Prostate gland (tissue), 2 donors: ENCODE data around the gene SLC37A1. TPM values are rescaled to one million over a fixed set of nuclear protein-coding genes. Genes with fewer than 3 reads are reported as not detected.

ENCODE experiments used
- DNase-seq: peaks from one replicate; pipeline ENCODE4 v3.0.0-alpha.2; 2019; ENCODE audit warnings: low spot score
- H3K27ac ChIP-seq, 2 donors: fragments of 200-600 bp; sonication (generic); 2 replicates each; pipeline ENCODE4 v1.5.1; 2017 to 2019
- H3K27me3 ChIP-seq: fragments of 200-600 bp; sonication (generic); replicated peaks from 2 replicates; pipeline ENCODE4 v1.5.1; 2019; ENCODE audit not compliant: insufficient read depth
- H3K36me3 ChIP-seq, 2 donors: fragments of 200-600 bp; sonication (generic); 1 replicate in 1 of 2; 2 replicates in 1 of 2; pipeline versions ENCODE4 v1.5.1 to v1.8.1; 2017 to 2019
- H3K4me1 ChIP-seq: fragments of 200-600 bp; sonication (generic); replicated peaks from 2 replicates; pipeline ENCODE4 v1.5.1; 2019
- H3K4me3 ChIP-seq, 2 donors: fragments of 200-600 bp; sonication (generic); 2 replicates each; pipeline ENCODE4 v1.5.1; 2017 to 2019
- H3K9me3 ChIP-seq: fragments of 200-600 bp; sonication (generic); 2 replicates; pipeline ENCODE4 v1.5.1; 2017
- CTCF ChIP-seq, 4 experiments: fragments of 200-600 bp in 2 of 4; fragments of 450-650 bp in 2 of 4; sonication (generic) in 2 of 4; IDR thresholded peaks; 1 replicate in 3 of 4; 2 replicates in 1 of 4; pipeline ENCODE4 v1.5.1; 2016 to 2019; ENCODE audit warnings: antibody characterized with exemption in 4 of 4, mild to moderate bottlenecking in 2 of 4, moderate library complexity in 2 of 4
- POLR2A ChIP-seq: fragments of 450-650 bp; IDR thresholded peaks from one replicate; pipeline ENCODE4 v1.6.1; 2016; ENCODE audit warnings: antibody characterized with exemption, mild to moderate bottlenecking
- POLR2AphosphoS5 ChIP-seq: sonication (generic); formaldehyde crosslinking; IDR thresholded peaks from one replicate; pipeline ENCODE4 v1.6.1; 2017; ENCODE audit warnings: antibody characterized with exemption
- WGBS: methylation state at CpG from one replicate; pipeline ENCODE4 v1.1.5; 2018; 5-methylcytosine and 5-hydroxymethylcytosine counted together
- intact Hi-C: fragments of 100-400 bp; cut with DNase I; formaldehyde crosslinking; loops from one replicate; pipeline ENCODE4 v1.14.2; 2022
- total RNA-seq, 2 donors: library from RNA; depleted of rRNA; stranded (reverse); fragments of >200 nt; gene quantifications; one replicate each; pipeline ENCODE4 v1.1.0, GENCODE V29; 2016

SLC37A1 gene
- total RNA-seq, 2 donors from 2014 or later = 44.2 to 49.6 TPM

DNA sequence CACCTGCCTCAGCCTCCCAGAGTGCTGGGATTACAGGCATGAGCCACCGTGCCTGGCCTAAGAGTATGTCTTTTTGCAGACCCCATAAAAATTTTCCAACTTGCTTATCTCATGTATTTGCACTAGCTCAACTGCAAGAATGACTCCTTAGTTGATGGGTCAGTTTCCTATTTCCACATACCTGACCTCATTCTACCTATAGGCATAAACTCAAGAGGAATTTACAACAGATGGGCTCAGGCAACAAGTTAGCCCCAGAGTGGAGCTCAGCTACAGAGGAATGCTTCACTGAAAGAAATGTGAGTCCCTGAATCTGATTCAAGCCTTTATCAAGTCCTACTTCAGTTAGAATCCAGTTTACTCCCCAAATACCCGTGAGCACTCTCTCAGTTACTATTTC lies 5.3 kb upstream of the SLC37A1 start:
- TF ChIP-seq CTCF (IDR thresholded peaks at IDR 0.05) = no peak
- TF ChIP-seq POLR2AphosphoS5 = no peak
- no peak for TF ChIP-seq POLR2A
- no peaks in the 10 kb centered on the region for H3K9me3 ChIP-seq
- WGBS = 78% methylated on average over 2 of the region's 2 CpGs
- H3K4me1 ChIP-seq = no peaks in the 10 kb centered on the region
- DNase-seq = no peak
- no peak overlapping the region for H3K4me3 ChIP-seq
- no peak overlapping the region for H3K27ac ChIP-seq
- no peaks in the 10 kb centered on the region for H3K27me3 ChIP-seq
- intact Hi-C loops = no loop called here
- no peaks in the 10 kb centered on the region for H3K36me3 ChIP-seq

DNA sequence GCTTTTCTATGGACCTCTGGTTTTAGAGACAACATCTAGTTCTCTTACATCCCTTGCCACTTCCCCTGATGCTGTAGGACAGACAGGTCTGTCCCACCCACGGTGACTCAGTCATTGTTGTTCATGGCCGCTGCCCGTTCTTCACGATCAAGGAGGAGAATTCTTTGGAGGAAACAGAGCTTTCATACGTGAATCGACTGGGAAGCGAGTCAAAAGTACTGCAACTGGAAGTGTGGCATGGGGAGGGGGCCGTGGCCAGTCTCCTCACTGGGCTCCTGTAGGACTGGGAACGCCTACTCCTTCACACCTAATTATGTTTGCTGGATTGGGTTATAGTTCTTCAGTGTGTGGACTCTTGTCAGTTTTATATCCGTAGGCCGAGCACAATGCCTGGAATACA lies 4.4 kb upstream of the SLC37A1 start:
- WGBS = 74% methylated on average over 11 of the region's 11 CpGs
- no peaks in the 10 kb centered on the region for H3K36me3 ChIP-seq
- no peaks in the 10 kb centered on the region for H3K9me3 ChIP-seq
- no peak for DNase-seq
- no peak overlapping the region for H3K4me3 ChIP-seq
- intact Hi-C loops = no loop called here
- no peaks in the 10 kb centered on the region for H3K4me1 ChIP-seq
- H3K27me3 ChIP-seq = no peaks in the 10 kb centered on the region
- TF ChIP-seq CTCF (IDR thresholded peaks at IDR 0.05) = no peak
- no peak for TF ChIP-seq POLR2AphosphoS5
- no peak for TF ChIP-seq POLR2A
- no peak overlapping the region for H3K27ac ChIP-seq

GRCh38 chr21:42512346-42513034 lies 1.2 kb upstream of the SLC37A1 start:
- intact Hi-C loops = no loop called here
- DNase-seq = no peak
- Histone ChIP-seq H3K36me3 (no peaks in the 10 kb centered on the region), H3K27ac (peak overlapping the region; percentile 95 to 96), H3K4me1 (peaks cover 3% of the 10 kb centered on the region), H3K9me3 (no peaks in the 10 kb centered on the region), H3K27me3 (no peaks in the 10 kb centered on the region), H3K4me3 (no peak overlapping the region)
- WGBS = 92% methylated on average over 16 of the region's 16 CpGs
- TF ChIP-seq POLR2AphosphoS5 = no peak
- no peak for TF ChIP-seq CTCF (IDR thresholded peaks at IDR 0.05)
- TF ChIP-seq POLR2A = no peak

GRCh38 chr21:42513985-42514882 lies 582 bp downstream of the SLC37A1 start:
- TF ChIP-seq CTCF (IDR thresholded peaks at IDR 0.05) (peak in 2 of 4 experiments; percentile 4 to 32), POLR2A (no peak), POLR2AphosphoS5 (peak; percentile 18)
- intact Hi-C loops = no loop called here
- Histone ChIP-seq H3K27ac (peak overlapping the region; percentile 95 to 96), H3K27me3 (no peaks in the 10 kb centered on the region), H3K9me3 (no peaks in the 10 kb centered on the region), H3K4me3 (peak overlapping the region; percentile 68 to 74), H3K36me3 (no peaks in the 10 kb centered on the region), H3K4me1 (peaks cover 3% of the 10 kb centered on the region)
- no peak for DNase-seq
- WGBS = under 1% methylated on average over 56 of the region's 77 CpGs
